ENCODE results near the gene CTDSP2.

GRCh38 chr12:57823908-57824640 is 22.5 kb downstream of the CTDSP2 start:
- no peak for TF ChIP-seq EP300 (IDR thresholded peaks at IDR 0.05)
- TF ChIP-seq POLR2A (IDR thresholded peaks at IDR 0.05): no peak
- no peak for TF ChIP-seq CTCF (IDR thresholded peaks at IDR 0.05)

All from stomach (tissue), 4 donors.